ENCODE measurements around the gene BBX.

- no peak for TF ChIP-seq CTCF (IDR thresholded peaks at IDR 0.05; ENCODE audit: borderline replicate concordance, extremely low read depth, low read length, poor library complexity, severe bottlenecking)
- no peak for TF ChIP-seq EZH2 (IDR thresholded peaks at IDR 0.05; ENCODE audit: borderline replicate concordance, low read depth, low read length, severe bottlenecking)
These were observed 159.8 kb downstream of the BBX start for GRCh38 chr3:107682580-107682979.

Data from DND-41 (cell line).